SK-N-SH treated with all-trans-retinoic acid at 6 μM for 48 hours (cell line): ENCODE measurements around the gene FOXL3.

ENCODE experiments used
- ATAC-seq: fragments of 200-7000 bp; cut with Tn5 transposase; 3 replicates; pipeline ENCODE4 v1.9.1; 2020; ENCODE audit warnings: mild to moderate bottlenecking, moderate library complexity
- ARNTL ChIP-seq: fragments of 450-650 bp; formaldehyde crosslinking; IDR thresholded peaks from 2 replicates; pipeline ENCODE4 v1.5.0; 2020; ENCODE audit warnings: low read depth, mild to moderate bottlenecking, moderate library complexity, borderline replicate concordance
- BACH2 ChIP-seq: fragments of 250-450 bp; sonication (Bioruptor Pico); IDR thresholded peaks from 2 replicates; pipeline ENCODE4 v1.9.0; 2021; ENCODE audit warnings: mild to moderate bottlenecking, borderline replicate concordance
- CSDC2 ChIP-seq: fragments of 250-450 bp; sonication (Bioruptor Pico); IDR thresholded peaks from 2 replicates; pipeline ENCODE4 v1.5.0; 2020; ENCODE audit warnings: mild to moderate bottlenecking, moderate library complexity
- ESRRG ChIP-seq: fragments of 250-450 bp; sonication (Bioruptor Pico); IDR thresholded peaks from 2 replicates; pipeline ENCODE4 v1.6.1; 2021; ENCODE audit warnings: mild to moderate bottlenecking
- ISL1 ChIP-seq: fragments of 250-450 bp; sonication (Bioruptor Pico); IDR thresholded peaks from 2 replicates; pipeline ENCODE4 v2.1.2; 2022; ENCODE audit warnings: mild to moderate bottlenecking, moderate library complexity
- OSR1 ChIP-seq: fragments of 250-450 bp; sonication (Bioruptor Pico); IDR thresholded peaks from 2 replicates; pipeline ENCODE4 v1.8.0; 2022; ENCODE audit warnings: moderate library complexity, mild to moderate bottlenecking, inconsistent platforms
- PPARA ChIP-seq: fragments of 250-450 bp; sonication (Bioruptor Pico); IDR thresholded peaks from 2 replicates; pipeline ENCODE4 v1.5.0; 2020; ENCODE audit warnings: mild to moderate bottlenecking, borderline replicate concordance
- RARB ChIP-seq: fragments of 250-450 bp; sonication (Bioruptor Pico); IDR thresholded peaks from 2 replicates; pipeline ENCODE4 v1.8.0; 2021; ENCODE audit warnings: mild to moderate bottlenecking, moderate library complexity
- SNAI2 ChIP-seq: fragments of 250-450 bp; sonication (Bioruptor Pico); IDR thresholded peaks from 2 replicates; pipeline ENCODE4 v1.5.0; 2020; ENCODE audit warnings: mild to moderate bottlenecking, moderate library complexity
- TCF4 ChIP-seq: fragments of 250-450 bp; sonication (Bioruptor Pico); IDR thresholded peaks from 2 replicates; pipeline ENCODE4 v1.8.0; 2021; ENCODE audit warnings: mild to moderate bottlenecking, moderate library complexity, borderline replicate concordance
- TSHZ2 ChIP-seq: fragments of 250-450 bp; sonication (Bioruptor Pico); IDR thresholded peaks from 2 replicates; pipeline ENCODE4 v1.5.0; 2020; ENCODE audit warnings: mild to moderate bottlenecking, moderate library complexity
- ZC3H10 ChIP-seq: fragments of 250-450 bp; sonication (Bioruptor Pico); IDR thresholded peaks from 2 replicates; pipeline ENCODE4 v1.5.1; 2021; ENCODE audit warnings: mild to moderate bottlenecking, moderate library complexity
- ZFP3 ChIP-seq: fragments of 250-450 bp; sonication (Bioruptor Pico); IDR thresholded peaks from 2 replicates; pipeline ENCODE4 v1.5.0; 2020; ENCODE audit warnings: mild to moderate bottlenecking, moderate library complexity
- ZFP30 ChIP-seq: fragments of 450-650 bp; formaldehyde crosslinking; IDR thresholded peaks from 2 replicates; pipeline ENCODE4 v1.5.0; 2022; ENCODE audit warnings: mild to moderate bottlenecking, moderate library complexity
- ZNF565 ChIP-seq: fragments of 450-650 bp; formaldehyde crosslinking; conservative IDR thresholded peaks from 2 replicates; pipeline ENCODE4 v1.5.0; 2020; ENCODE audit warnings: low read depth, mild to moderate bottlenecking, moderate library complexity
- ZNF70 ChIP-seq: fragments of 450-650 bp; formaldehyde crosslinking; IDR thresholded peaks from 2 replicates; pipeline ENCODE4 v1.5.0; 2020; ENCODE audit warnings: mild to moderate bottlenecking, moderate library complexity
- ZNF8 ChIP-seq: fragments of 450-650 bp; formaldehyde crosslinking; IDR thresholded peaks from 2 replicates; pipeline ENCODE4 v1.5.0; 2020; ENCODE audit warnings: mild to moderate bottlenecking, moderate library complexity
- TF ChIP-seq, protein P1 (sequence below): fragments of 250-450 bp; sonication (Bioruptor Pico); IDR thresholded peaks from 2 replicates; pipeline ENCODE4 v1.8.0; 2021; ENCODE audit warnings: low read depth, mild to moderate bottlenecking, moderate library complexity, borderline replicate concordance
- TF ChIP-seq, protein P2 (sequence below): fragments of 250-450 bp; sonication (Bioruptor Pico); IDR thresholded peaks from 2 replicates; pipeline ENCODE4 v1.8.0; 2020; ENCODE audit warnings: mild to moderate bottlenecking, moderate library complexity, borderline replicate concordance

The FOXL3 gene

GRCh38 chr7:252981-253380 is 37.0 kb upstream of the FOXL3 start (continued):
- TF ChIP-seq, protein P1, sequence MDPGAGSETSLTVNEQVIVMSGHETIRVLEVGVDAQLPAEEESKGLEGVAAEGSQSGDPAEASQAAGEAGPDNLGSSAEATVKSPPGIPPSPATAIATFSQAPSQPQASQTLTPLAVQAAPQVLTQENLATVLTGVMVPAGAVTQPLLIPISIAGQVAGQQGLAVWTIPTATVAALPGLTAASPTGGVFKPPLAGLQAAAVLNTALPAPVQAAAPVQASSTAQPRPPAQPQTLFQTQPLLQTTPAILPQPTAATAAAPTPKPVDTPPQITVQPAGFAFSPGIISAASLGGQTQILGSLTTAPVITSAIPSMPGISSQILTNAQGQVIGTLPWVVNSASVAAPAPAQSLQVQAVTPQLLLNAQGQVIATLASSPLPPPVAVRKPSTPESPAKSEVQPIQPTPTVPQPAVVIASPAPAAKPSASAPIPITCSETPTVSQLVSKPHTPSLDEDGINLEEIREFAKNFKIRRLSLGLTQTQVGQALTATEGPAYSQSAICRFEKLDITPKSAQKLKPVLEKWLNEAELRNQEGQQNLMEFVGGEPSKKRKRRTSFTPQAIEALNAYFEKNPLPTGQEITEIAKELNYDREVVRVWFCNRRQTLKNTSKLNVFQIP (CRISPR knock-in tag) = no peak

- no peak for ATAC-seq
- TF ChIP-seq BACH2 (CRISPR knock-in tag) (no peak), ZFP3 (no peak)
These were observed 36.2 kb upstream of the FOXL3 start for GRCh38 chr7:253581-254336.

DNA sequence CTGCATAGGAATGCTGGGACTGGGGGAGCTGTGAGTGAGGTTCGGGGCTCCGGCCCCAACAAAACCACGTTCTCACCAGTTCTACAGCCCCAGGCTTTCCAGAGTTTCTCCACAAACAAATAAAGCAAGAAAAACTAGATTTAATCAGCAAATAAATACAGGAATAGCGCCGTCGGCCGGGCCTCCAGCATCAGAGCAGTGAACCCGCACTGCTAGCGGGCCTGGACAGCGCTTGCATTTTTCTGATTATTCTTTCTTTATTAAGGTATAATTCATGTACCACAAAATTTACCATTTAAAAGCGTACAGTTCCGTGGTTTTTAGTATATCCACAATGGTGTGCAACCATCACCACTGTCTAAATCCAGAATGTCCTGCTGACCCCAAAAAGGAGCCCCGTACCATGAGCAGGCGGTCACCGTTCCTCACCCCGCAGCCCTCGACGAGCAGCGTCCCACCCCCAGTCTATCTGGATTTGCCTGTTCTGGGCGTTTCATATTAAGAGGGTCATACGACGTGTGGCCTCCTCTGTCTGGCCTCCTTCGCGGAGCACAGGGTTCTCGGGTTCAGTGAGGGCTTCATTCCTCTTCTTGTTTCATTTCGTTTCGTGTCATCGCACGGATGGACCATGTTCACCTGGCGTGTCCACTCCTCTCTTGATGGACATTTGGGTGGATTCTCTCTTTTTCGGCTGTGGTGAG is 35.5 kb upstream of the FOXL3 start:
- TF ChIP-seq ZC3H10 (CRISPR knock-in tag) = no peak
- TF ChIP-seq CSDC2 (CRISPR knock-in tag) = no peak
- no peak for TF ChIP-seq RARB (CRISPR knock-in tag)
- TF ChIP-seq, protein P2, sequence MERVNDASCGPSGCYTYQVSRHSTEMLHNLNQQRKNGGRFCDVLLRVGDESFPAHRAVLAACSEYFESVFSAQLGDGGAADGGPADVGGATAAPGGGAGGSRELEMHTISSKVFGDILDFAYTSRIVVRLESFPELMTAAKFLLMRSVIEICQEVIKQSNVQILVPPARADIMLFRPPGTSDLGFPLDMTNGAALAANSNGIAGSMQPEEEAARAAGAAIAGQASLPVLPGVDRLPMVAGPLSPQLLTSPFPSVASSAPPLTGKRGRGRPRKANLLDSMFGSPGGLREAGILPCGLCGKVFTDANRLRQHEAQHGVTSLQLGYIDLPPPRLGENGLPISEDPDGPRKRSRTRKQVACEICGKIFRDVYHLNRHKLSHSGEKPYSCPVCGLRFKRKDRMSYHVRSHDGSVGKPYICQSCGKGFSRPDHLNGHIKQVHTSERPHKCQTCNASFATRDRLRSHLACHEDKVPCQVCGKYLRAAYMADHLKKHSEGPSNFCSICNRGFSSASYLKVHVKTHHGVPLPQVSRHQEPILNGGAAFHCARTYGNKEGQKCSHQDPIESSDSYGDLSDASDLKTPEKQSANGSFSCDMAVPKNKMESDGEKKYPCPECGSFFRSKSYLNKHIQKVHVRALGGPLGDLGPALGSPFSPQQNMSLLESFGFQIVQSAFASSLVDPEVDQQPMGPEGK (CRISPR knock-in tag) = no peak
- TF ChIP-seq ARNTL (CRISPR knock-in tag) = no peak
- no peak for TF ChIP-seq ESRRG (CRISPR knock-in tag)
- no peak for TF ChIP-seq TCF4
- TF ChIP-seq ISL1 (CRISPR knock-in tag) = no peak
- TF ChIP-seq, all 23 proteins: peak for 0
- no peak for ATAC-seq

DNA sequence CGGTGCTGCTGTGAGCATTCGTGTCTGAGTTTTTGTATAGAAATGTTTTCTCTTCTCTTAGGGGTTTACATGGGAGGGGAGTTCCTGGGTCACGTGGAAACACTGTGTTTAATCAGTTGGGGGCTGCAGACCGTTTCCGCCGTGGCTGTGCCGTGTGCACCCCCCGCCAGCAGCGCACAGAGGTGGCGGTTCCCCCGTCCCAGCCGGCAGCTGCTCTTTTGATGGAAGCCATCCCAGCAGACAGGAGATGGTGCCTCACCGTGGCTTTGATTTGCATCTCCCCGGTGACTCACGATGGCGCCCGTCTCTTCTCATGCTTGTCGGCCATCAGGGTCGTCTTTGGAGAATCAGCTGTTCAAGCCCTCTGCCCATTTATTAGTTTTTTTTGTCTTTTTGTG is 34.9 kb upstream of the FOXL3 start:
- TF ChIP-seq ISL1 (CRISPR knock-in tag) = no peak
- TF ChIP-seq TSHZ2 (CRISPR knock-in tag) = no peak
- TF ChIP-seq, protein P2 (CRISPR knock-in tag) = no peak
- TF ChIP-seq, all 23 proteins: peak for 0
- no peak for ATAC-seq

- ATAC-seq = no peak
- TF ChIP-seq, protein P1 (CRISPR knock-in tag) = no peak
- TF ChIP-seq OSR1 (CRISPR knock-in tag) = no peak
- no peak for TF ChIP-seq BACH2 (CRISPR knock-in tag)
- no peak for TF ChIP-seq CSDC2 (CRISPR knock-in tag)
- TF ChIP-seq ZNF8 (CRISPR knock-in tag) = no peak
- TF ChIP-seq ZNF70 = no peak
- TF ChIP-seq ZFP30 (CRISPR knock-in tag) = no peak
- no peak for TF ChIP-seq SNAI2
- no peak for TF ChIP-seq PPARA (CRISPR knock-in tag)
- TF ChIP-seq ESRRG (CRISPR knock-in tag) = no peak
- TF ChIP-seq ZNF565 = no peak
- TF ChIP-seq, protein P2 (CRISPR knock-in tag) = no peak
- TF ChIP-seq RARB (CRISPR knock-in tag) = no peak
These were observed 34.1 kb upstream of the FOXL3 start for GRCh38 chr7:255721-256361.
